ENCODE measurements around the gene MRPS22.
"Not testable (repeated sequence)": the region's sequence is repeated elsewhere in the genome, so short reads cannot be mapped to it uniquely, and the experiment has no call there.

MRPS22 gene

DNA sequence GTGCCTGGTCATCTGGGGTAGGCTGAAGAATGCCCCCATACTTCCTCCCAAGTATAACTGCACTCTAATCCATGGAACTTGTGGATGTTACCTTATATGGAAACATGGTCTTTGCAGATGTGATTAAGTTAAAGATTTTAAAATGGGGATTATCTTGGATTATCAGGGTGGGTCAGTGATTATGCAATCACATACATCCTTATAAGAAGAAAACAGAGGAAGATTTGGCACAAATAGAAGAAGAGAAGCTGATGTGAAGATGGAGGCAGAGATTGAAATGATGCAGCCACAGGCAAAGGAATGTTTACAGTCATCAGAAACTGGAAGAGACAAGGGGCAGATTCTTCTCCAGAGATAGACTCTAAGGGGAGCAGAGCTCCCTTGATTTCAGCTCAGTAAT, 1.8 kb upstream of the MRPS22 start:
- no peak for DNase-seq

DNA sequence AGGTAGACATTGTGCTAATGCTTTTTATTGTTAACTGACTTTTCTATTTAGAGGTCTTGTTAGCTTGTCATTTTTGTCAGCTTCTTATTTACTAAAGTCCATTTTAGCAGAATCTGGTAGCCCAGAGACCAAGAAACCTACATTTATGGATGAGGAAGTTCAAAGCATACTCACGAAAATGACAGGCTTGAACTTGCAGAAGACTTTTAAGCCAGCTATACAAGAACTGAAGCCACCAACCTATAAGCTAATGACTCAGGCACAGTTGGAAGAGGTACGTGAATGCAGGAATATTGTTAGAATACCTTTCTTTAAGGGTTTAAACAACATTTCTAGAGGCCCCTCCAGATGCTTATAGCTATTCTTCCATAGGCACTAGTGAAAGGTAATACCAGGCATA, 3.0 kb downstream of the MRPS22 start:
- no peak for DNase-seq

DNA sequence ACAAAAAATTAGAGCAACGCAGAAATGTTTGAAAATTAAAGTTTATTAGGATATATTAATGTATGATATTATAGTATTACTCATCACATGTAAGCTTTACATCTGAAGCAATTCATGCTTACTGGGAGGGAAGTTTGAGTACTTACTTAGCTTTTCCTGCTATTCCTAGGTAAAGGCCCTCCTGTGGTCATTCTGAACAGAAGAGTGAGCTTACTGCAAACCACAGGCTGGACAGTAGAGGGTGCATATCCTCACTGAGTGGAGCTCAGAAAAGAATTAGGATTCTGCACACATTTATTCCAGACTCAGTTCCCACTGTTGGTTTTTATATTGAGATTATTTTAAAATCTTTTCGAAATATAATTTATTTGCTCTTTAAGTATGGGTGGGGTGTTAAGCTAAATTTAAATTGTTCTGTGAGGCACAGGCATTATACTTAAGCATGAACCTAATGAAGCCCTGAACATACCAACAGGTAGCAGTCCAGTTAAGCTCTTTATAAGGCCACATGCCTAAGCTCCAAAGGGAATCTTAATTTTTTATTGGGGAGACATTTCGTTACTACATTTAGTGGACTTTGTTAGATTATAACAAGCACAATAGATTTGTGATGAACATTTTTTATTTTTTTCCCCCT, 10.2 kb downstream of the MRPS22 start:
- DNase-seq = no peak

DNA sequence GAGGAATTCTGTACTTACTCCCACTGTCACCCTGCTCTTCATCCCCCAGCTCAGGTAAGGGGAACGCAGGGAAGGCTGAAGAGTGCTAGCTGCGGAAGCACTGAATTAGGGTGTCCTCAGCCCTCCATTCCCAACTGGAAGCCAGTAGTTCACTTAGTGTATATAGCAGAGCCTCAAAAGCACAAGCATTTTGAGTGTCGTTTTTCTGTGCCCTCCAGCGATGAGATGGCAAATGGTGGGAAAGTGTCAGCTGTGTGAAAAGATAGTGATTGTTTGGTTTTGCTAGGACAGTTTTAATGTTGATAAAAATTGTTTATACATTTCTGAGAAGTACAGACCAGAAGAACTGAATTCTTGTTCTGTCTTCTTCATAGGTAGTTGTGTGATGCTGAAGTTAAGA, 10.8 kb downstream of the MRPS22 start:
- DNase-seq = no peak

DNA sequence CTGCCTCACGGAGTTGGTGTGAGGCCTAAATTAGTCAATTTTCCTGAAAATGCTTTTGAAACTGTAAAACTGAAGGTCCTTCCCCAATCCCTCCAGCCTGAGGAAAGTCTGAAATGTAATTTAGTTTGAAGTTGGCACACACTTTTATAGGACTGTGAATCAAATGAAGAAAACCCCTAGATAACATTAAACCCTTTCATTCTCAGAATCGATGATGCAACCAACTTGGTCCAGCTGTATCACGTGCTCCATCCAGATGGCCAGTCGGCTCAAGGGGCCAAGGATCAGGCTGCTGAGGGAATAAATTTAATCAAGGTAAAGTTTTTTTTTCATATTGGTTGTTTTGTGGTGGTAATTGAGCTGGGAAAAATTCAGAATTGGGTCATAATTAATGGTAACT, 11.7 kb downstream of the MRPS22 start:
- DNase-seq = no peak

DNA sequence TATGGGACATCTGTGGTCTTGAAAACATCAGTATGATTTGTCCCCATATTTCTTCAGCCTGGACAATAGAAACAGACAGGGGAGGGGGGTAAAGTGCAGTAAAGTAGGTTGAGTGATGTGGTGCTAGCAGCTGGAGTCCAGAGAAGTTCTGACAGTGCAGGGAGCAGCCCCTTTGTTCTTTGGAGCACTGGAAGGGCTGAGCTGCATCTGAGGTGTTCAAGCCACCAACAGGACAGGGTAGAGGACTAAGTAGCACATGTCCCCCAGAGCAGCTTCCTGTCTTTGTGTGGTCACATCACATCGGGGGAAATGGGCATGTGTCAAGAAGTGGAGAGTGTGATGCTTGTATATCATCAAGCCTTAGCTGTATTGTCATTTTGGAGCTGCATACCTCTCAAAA, 12.1 kb downstream of the MRPS22 start:
- no peak for DNase-seq

DNA sequence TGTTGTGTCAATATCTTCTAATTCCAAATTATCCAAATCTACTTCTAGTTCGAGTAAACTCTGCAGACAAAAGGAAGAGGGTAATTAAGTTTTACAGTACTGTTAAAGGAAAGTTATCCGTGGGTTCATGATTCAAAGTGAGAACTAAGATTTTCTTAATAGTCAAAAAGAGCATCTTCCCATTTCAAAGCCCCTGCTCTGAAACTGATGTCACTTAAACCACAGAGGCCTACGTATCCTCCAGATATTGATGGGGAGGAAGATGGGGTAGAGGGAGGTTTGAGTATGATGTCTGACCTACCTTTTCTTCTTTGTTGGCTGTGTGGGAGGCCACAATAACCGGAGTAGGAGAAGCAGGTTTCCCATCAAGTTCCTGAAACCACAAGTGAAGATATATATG, 14.1 kb downstream of the MRPS22 start:
- DNase-seq = no peak

DNA sequence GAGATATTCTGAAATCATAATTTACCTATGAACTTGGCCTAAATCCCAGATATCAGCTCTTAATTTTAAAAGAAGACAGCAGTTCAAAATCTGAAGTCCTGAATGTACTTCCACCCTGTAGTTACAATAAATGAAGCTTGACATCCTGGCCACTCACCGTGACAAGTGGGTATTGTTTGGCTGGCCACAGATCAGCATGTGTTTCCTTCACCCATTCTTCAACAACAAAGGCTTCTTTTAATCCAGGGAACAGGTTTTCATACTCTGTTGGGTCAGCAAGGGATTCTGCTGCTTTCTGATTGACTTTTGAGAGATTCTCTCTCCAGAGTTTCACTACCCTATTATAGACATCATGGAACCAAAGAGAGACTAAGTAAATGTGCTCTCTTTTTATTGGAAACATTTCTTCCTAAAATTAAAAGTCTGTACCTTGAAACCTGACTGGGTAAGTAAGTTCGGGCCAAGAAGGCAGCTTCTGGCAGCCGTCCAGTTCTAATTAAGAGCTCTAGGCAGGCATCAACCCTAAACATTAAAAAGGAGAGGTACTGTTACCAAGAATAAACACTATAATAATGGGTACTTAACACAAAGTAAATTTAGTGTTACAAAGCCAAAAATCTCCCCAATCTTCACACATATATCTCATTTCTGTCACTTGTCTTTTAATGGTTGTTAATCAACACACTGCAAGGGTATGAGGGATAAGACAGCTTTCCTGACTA, 15.2 kb downstream of the MRPS22 start:
- DNase-seq = no peak

DNA sequence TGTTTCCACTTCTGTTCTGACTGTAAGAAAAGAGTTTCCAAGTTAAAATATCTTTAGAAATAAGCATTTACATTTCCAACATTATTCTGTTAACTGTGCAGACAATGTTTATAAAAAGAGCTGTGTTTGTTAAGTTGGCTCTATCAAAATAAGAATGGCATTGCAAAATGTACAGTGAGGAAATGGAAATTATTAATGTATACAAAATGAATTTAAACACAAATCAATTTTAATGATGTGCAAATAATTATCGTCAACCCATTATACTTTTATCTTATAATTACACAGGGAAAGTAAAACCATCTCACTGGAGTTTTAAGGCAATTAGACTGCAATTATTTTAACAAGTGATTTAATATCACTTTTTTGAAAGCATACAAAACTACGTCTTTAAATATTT, 17.5 kb downstream of the MRPS22 start:
- DNase-seq = no peak

DNA sequence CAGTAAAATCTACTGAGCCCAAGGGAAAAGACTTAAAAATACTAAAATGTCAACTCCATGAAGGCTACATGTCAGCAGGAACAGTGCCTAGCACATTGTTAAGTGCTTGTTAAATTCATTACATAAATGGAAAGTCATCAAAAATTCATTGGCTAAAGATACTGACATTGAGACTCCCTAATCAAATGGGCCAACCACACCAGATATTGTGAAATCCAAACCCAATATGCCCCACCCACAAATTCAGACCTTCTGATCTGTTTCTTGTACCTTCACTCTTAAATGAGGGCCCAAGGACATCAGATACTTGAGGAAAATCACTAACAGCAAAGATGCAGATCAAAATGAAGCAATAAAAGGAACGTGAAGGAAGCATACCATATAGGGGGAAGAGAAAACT, 20.7 kb downstream of the MRPS22 start:
- no peak for DNase-seq

DNA sequence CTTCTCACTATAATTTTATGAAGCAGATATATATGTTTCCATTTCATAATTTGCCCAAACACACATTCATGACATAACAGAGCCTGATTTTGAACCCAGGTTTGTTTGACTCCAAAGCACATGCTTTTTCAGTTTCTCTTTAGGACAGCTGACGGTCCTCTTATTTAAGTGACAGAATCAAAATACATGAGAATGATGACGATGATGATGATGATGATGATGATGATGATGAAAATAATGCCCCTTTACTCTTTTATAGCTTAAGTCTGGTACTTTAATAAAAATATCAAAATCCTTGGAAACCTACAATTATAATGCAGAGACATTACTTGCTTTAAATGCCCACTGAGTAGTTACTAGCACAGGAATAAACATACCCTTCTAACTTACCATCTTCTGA, 30.3 kb downstream of the MRPS22 start:
- DNase-seq = no peak

DNA sequence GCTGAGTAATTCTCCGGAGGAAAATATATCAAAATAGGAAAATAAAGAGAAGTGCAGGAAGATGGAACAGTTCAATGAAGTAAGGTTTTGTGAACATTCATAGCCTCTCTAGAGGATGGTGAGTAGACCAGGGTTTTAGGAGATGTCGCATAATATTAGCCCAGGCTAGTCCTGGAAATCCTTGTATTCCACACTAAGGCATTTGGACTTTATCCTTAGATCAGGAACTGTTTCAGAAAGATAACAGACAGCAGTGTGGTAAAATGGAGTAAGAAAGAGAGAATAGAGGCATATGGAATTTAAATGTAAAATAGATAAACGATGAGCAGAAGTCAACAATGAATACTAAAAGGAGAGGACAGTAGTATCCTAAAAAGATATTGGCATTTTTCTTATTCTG, 33.6 kb downstream of the MRPS22 start:
- DNase-seq = no peak

DNA sequence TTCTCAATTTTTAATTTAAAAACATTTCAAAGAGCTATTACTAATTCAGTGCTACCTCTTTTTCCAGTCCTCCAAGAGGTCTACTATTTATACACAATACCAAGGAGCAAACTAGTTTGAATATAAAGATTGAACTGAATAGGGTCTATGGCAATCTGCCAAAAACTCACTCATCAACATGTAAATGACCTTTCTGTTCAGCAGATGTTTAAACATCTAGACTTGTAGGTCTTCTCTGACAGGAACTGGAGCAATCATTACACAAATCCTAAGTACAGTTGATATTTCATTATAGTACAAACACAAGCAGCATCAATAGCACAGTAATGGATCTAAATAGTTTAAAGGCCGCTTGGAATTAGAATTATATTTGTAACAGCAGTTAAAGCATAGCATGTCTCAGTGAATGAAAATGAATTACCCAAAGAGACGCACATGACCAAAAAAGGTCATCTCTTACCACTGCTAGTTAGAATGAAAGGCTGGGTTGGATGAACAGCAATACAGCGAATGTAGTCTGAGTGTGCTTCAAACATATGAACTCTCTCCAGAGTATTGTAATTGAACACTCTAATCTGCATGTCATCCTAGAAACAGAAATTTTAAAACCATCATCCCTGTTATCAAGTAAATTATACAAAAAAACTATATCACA, 34.9 kb downstream of the MRPS22 start:
- no peak for DNase-seq

DNA sequence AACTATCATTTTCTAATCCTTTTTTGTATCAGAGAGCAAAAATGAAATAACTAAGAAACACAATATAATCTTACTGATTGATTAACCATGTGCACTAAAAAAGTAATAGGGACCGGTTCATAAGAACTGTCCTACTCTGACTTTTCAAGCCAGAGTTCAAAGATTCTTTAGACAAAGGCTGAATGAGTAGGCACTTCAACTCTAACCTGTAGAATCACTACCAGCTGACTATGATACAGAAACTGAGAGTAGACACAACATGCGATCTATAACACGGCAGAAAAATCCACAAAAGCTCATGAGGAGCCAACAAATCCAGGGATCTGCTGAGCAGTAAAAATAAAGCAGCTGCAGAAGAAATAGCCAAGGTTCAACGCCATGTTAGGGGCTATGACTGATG, 36.8 kb downstream of the MRPS22 start:
- no peak for DNase-seq

DNA sequence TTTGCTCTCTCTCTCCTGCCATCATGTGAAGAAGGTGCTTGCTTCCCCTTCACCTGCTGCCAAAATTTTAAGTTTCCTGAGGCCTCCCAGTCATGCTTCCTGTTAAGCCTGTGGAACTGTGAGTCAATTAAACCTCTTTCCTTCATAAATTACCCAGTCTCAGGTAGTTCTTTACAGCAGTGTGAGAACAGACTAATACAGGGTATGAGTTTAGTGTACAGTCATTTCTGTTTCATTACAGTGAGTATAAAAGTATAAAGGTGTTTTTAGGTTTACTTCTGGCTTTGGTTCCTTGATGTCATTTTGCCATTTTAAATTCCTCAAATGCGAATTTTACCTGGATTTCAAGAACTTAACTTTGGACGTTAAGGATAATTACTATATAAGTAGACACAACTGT, 38.5 kb downstream of the MRPS22 start:
- DNase-seq = not testable (repeated sequence)

DNA sequence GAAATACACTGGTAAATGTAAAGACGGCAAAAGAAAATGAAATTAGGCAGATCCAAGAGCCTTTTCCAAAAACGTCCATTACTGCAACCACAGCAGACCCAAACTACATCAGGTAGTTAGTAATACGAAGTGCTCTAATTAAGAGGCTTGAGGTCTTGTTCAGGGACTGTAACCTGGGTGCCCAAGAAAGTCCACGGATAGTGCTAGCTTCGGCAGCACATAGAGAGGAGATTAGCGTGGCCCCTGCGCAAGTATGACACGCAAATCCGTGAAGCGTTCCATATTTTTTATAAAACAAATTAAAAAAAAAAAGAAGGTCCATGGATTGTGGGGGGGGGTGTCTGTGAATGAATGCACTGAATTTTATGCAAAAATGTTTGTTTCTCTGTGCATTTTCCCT, 44.3 kb downstream of the MRPS22 start:
- no peak for DNase-seq

DNA sequence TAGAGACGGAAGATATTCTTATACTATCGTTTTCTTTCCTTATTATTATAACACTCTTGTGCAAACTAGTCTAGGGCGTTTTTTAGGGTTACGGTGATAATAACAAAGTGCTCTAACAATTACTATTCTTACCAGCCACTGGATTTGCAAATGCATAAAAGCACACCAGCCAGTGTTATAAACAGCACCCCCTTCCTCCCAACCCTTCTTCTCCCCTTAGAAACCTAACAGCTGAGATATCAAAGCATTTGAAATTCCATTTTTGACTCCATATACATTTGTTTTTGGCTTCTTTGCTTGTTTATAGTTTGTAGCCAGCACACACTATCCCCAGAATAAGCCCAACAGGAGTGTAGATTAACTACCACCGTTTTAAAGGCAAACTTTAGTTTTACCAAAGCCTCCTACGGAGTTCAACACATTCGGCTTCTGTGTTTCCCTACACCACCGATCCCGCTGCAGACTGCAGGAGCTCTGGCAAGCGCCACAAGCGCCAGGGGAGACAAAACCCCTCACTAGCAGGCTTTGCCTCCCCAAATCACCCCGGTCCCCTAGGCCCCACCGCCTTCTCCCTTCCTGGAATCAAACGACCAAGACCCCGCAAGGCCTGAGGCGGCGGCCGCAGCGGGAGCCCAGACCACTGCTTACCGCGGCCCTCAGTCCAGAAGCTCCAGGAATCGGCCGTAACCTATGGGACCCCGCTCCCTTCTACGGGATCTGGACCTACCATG, 45.2 kb downstream of the MRPS22 start:
- DNase-seq = peak; percentile 1

DNA sequence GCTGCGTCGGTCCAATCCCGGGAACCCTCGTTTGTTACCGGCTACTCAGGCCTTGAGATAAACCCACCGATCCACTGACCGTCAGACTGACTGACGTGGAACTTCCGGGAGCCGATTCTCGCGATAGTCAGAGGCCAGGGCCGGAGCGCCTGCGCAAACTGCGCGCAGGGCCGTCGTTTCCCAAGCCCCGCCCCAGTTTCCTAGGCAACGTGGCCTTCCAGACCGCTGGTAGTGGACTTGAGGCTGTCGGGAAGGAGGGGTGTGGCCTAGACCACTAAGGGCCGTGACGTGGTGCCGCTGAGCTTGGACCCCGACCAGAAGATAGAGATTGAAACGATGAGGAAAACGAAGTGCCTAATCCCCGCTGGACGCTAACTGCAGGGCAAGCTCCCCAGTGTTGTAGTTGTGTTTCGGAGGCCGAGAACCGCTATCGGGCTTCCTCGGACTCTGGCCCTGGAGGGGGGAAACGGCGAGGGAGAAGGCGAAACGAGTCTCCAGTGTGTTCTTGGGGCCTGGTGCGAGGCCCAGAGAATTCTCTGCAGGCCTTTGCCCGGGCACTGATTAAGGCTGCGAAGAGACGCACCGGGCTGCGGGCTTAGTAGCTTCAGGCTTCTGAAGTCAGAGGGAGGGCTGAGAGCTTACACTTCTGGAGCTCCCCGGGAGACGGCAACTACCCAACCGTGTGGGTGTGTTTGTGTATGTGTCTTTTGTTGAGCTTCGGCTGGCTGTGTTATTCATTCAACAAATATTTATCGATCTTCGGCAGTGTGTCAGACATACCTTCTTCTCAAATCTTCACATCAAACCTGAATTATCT, 45.9 kb downstream of the MRPS22 start, which contains the start of gene COPB2:
Gene COPB2 (minus strand): TSS at position 96 of the 817 bp plus-strand sequence. CDS start 97 bp downstream, outside the sequence.
- peak; percentile 97 for DNase-seq

DNA sequence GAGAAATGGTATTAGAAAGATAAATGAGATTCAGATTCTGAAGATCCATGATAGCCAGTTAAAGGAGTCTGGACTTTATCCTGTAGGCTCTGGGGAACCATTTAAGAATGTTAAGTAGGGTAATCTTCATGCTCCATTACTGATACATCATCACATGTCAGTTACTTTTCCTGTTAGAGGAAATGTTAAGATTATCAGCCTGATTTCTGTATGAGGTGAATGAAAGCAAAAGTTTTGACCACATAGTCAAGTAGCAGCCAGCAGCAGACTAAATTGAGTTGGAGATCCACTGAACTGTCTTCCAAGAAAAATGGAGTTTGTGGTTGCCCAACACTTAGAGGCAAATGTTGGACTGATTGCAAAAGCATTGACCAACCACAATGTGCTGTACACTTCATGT, 50.3 kb downstream of the MRPS22 start:
- DNase-seq = no peak

DNA sequence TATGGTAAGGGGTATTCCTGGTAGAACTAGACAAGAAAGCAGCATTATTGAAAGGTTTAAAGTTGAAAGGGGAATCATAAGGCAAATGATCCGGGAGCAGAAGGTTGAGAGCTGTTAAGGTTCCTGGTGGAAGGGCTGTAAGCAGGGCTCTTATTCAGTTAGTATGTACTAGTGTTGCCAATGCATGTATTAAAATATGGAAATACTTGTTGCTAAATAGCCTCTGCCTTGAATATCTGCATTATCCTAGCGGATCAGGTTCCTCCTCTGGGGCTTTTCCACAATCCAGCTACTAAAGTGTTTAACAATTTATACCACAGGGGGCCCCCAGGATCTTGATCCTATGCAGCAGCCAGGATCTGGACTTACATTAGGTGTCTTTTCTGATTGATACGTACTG, 52.9 kb downstream of the MRPS22 start:
- no peak for DNase-seq

DNA sequence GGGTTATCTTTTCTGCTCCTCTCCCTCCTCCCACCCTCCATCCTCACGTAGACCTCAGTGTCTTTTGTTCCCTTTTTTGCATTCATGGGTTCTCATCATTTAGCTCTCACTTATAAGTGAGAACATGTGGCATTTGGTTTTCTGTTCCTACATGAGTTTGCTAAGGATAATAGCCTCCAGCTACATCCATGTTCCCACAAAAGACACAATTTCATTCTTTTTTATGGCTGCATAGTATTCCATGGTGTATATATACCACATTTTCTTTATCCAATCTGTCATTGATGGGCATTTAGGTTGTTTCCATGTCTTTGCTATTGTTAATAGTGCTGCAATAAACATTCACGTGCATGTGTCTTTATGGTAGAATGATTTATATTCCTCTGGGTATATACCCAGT, 57.3 kb downstream of the MRPS22 start:
- DNase-seq = not testable (repeated sequence)
